ENCODE results near the gene SPATA2L.

DNA sequence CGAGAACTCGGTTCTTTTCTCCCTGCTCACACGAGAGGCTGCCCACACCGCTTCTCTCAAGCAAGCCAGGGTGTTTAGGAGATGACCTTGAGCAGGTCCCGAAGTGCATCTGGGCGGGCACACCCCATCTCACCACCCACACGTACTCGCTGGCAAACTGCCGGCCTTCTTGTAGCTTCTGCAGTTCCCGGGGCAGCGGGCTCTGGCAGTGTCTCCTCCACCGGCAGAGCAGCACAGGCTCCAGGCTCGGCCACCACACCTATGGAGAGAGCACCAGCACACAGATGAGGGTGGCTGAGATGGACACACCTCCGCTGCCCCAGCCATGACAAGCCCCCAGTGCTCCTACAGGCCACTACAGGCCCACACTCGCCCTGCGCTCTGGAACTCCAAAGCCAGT, 43.3 kb upstream of the SPATA2L start:
- TF ChIP-seq CTCF (optimal IDR thresholded peaks at IDR 0.05 in 1 of 3, IDR thresholded peaks at IDR 0.05 in 1 of 3, conservative IDR thresholded peaks at IDR 0.05 in 1 of 3; ENCODE audit: extremely low read depth in 1 of 3, insufficient read depth in 2 of 3, low read length in 3 of 3) (no peak), EZH2 (IDR thresholded peaks at IDR 0.05; ENCODE audit: low read length) (no peak)
